HepG2 (cell line): ENCODE data around the gene DUSP22. TPM values are rescaled to one million over a fixed set of nuclear protein-coding genes. Genes with fewer than 3 reads are reported as not detected.

Experiments
- ATAC-seq: fragments of 200-7000 bp; cut with Tn5 transposase; 3 replicates; pipeline ENCODE4 v1.9.1; 2020; ENCODE audit warnings: mild to moderate bottlenecking, moderate library complexity
- BruUV-seq: library from RNA; stranded (reverse); fragments of 400-500 nt; replicated peaks from 2 replicates; lab custom pipeline; 2021; lab: Mats Ljungman, UMichigan
- CTCF ChIA-PET: fragments of 300-600 bp; formaldehyde crosslinking; extraction: SDS; loops from one replicate; lab custom pipeline; 2021; ENCODE audit warnings: low total read pairs, inconsistent platforms, low intra/inter-chr PET ratio; lab: Yijun Ruan, JAX
- POLR2A ChIA-PET: fragments of 350-600 bp; sonication (Branson Sonifier 250); formaldehyde crosslinking; loops from one replicate; lab custom pipeline; 2020; ENCODE audit warnings: antibody characterized with exemption, inconsistent platforms; lab: Yijun Ruan, JAX
- DNase-seq: peaks from one replicate; pipeline ENCODE4 v3.0.0-alpha.2; 2015; ENCODE audit warnings: low spot score
- FAIRE-seq: peaks from 3 replicates; lab custom pipeline; 2011; peaks lifted over from hg19 to GRCh38; lab: Jason Lieb, UNC
- H2AFZ ChIP-seq: one replicate; pipeline ENCODE4 v1.6.1; 2011; ENCODE audit warnings: low read length, inconsistent platforms
- H3K27ac ChIP-seq: fragments of 300-600 bp; 3 replicates; pipeline ENCODE4 v1.8.0; 2011; ENCODE audit warnings: mixed run types, mild to moderate bottlenecking, mixed read lengths, low read length, inconsistent platforms; ENCODE audit not compliant: insufficient read depth; ENCODE audit errors: extremely low read length
- H3K27me3 ChIP-seq, 2 experiments: fragments of 200-600 bp in 1 of 2; 2 replicates in 1 of 2; 3 replicates in 1 of 2; pipeline versions ENCODE4 v1.6.0 to v1.8.0; 2011; ENCODE audit warnings: low read length in 2 of 2, mild to moderate bottlenecking in 2 of 2, moderate library complexity in 2 of 2, inconsistent platforms in 1 of 2; ENCODE audit not compliant: insufficient read depth in 2 of 2, control insufficient read depth in 1 of 2
- H3K36me3 ChIP-seq, 2 experiments: fragments of 200-600 bp in 1 of 2; replicated peaks in 1 of 2; 2 replicates in 1 of 2; 3 replicates in 1 of 2; pipeline versions ENCODE4 v1.5.1 to v1.8.0; 2011; ENCODE audit warnings: low read length in 2 of 2, inconsistent platforms in 1 of 2; ENCODE audit not compliant: insufficient read depth in 2 of 2, control insufficient read depth in 1 of 2
- H3K4me1 ChIP-seq: 2 replicates; pipeline ENCODE4 v1.5.1; 2012; ENCODE audit warnings: low read length, inconsistent platforms; ENCODE audit not compliant: insufficient read depth
- H3K4me2 ChIP-seq: 2 replicates; pipeline ENCODE4 v1.6.0; 2011; ENCODE audit warnings: low read depth, low read length, inconsistent platforms
- H3K4me3 ChIP-seq, 3 experiments: fragments of 200-600 bp in 1 of 3; sonication (generic), shearing (Covaris generic) in 1 of 3; replicated peaks in 1 of 3; 2 replicates each; pipeline ENCODE4 v1.5.1; 2011 to 2016; ENCODE audit warnings: low read length in 3 of 3, inconsistent platforms in 2 of 3, low read depth in 2 of 3, mild to moderate bottlenecking in 2 of 3, control low read depth in 1 of 3, mixed read lengths in 1 of 3; ENCODE audit not compliant: insufficient read depth in 1 of 3
- H3K79me2 ChIP-seq: one replicate; pipeline ENCODE4 v1.6.1; 2011; ENCODE audit warnings: low read length, inconsistent platforms; ENCODE audit not compliant: insufficient read depth
- H3K9ac ChIP-seq: 2 replicates; pipeline ENCODE4 v1.6.0; 2011; ENCODE audit warnings: mild to moderate bottlenecking, low read depth, low read length, inconsistent platforms; ENCODE audit not compliant: insufficient read depth
- H3K9me3 ChIP-seq: 2 replicates; pipeline ENCODE4 v1.5.1; 2012; ENCODE audit warnings: mild to moderate bottlenecking, low read length
- H4K20me1 ChIP-seq: 2 replicates; pipeline ENCODE4 v1.6.0; 2011; ENCODE audit warnings: inconsistent platforms, mild to moderate bottlenecking, low read length, moderate library complexity; ENCODE audit not compliant: insufficient read depth
- CC2D1A ChIP-seq: sonication (generic); formaldehyde crosslinking; IDR thresholded peaks from 2 replicates; pipeline ENCODE4 v1.8.1; 2023; ENCODE audit warnings: mild to moderate bottlenecking, missing genetic modification reagents
- GPN1 ChIP-seq: sonication (generic); formaldehyde crosslinking; IDR thresholded peaks from 2 replicates; pipeline ENCODE4 v1.5.1; 2020; ENCODE audit warnings: missing genetic modification reagents, borderline replicate concordance
- HDAC1 ChIP-seq: sonication (generic); formaldehyde crosslinking; IDR thresholded peaks from 2 replicates; pipeline ENCODE4 v1.5.1; 2020; ENCODE audit warnings: mild to moderate bottlenecking, missing genetic modification reagents
- NFAT5 ChIP-seq: sonication (generic); formaldehyde crosslinking; IDR thresholded peaks from 2 replicates; pipeline ENCODE4 v1.4.0; 2020; ENCODE audit warnings: missing genetic modification reagents
- NR1H2 ChIP-seq: sonication (generic); formaldehyde crosslinking; IDR thresholded peaks from 2 replicates; pipeline ENCODE4 v1.8.1; 2022; ENCODE audit warnings: low read depth, missing genetic modification reagents, borderline replicate concordance
- SMC3 ChIP-seq: IDR thresholded peaks from 2 replicates; pipeline ENCODE4 v1.6.1; 2011; ENCODE audit warnings: low read length, improper control_type of control experiment
- SYNCRIP ChIP-seq: fragments of 200-400 bp; formaldehyde crosslinking; IDR thresholded peaks from 2 replicates; pipeline ENCODE4 v1.6.1; 2018; ENCODE audit warnings: mild to moderate bottlenecking, low read depth, low read length; ENCODE audit not compliant: insufficient read depth
- ZFX ChIP-seq: sonication (generic); formaldehyde crosslinking; IDR thresholded peaks from 2 replicates; pipeline ENCODE4 v1.4.0; 2020; ENCODE audit warnings: mild to moderate bottlenecking, low read depth, missing genetic modification reagents, moderate library complexity
- ZNF263 ChIP-seq: sonication (generic); formaldehyde crosslinking; IDR thresholded peaks from 2 replicates; pipeline ENCODE4 v1.4.0; 2020; ENCODE audit warnings: missing genetic modification reagents
- ZNF569 ChIP-seq: sonication (generic); formaldehyde crosslinking; IDR thresholded peaks from 2 replicates; pipeline ENCODE4 v1.5.0; 2020; ENCODE audit warnings: mild to moderate bottlenecking, missing genetic modification reagents, moderate library complexity, borderline replicate concordance
- ZNF615 ChIP-seq: sonication (generic); formaldehyde crosslinking; IDR thresholded peaks from 2 replicates; pipeline ENCODE4 v1.5.0; 2020; ENCODE audit warnings: mild to moderate bottlenecking, missing genetic modification reagents, borderline replicate concordance
- ZNF660 ChIP-seq: sonication (generic); formaldehyde crosslinking; IDR thresholded peaks from 2 replicates; pipeline ENCODE4 v1.5.1; 2020; ENCODE audit warnings: mild to moderate bottlenecking, low read depth, missing genetic modification reagents, borderline replicate concordance
- ZNF772 ChIP-seq: sonication (generic); formaldehyde crosslinking; IDR thresholded peaks from 2 replicates; pipeline ENCODE4 v1.5.0; 2020; ENCODE audit warnings: mild to moderate bottlenecking, missing genetic modification reagents
- WGBS: methylation state at CpG from one replicate; pipeline ENCODE4 v1.1.6; 2017; ENCODE audit warnings: low lambda C conversion rate; 5-methylcytosine and 5-hydroxymethylcytosine counted together
- in situ Hi-C: cut with HindIII; loops from 2 replicates; pipeline ENCODE4 v1.10.0; 2017; ENCODE audit warnings: low pct_unique_long_range_greater_than_20kb; ENCODE audit not compliant: extremely low pct_ligation_motif_present
- intact Hi-C: fragments of 100-400 bp; cut with micrococcal nuclease; formaldehyde crosslinking; loops from one replicate; pipeline ENCODE4 v1.10.0; 2022; ENCODE audit not compliant: unreplicated experiment
- polyA plus RNA-seq, 8 experiments: library from polyadenylated mRNA; depleted of rRNA in 3 of 8; stranded (reverse) in 7 of 8; unstranded in 1 of 8; fragments of >200 nt; fragmentation: Illumina TruSeq in 4 of 8; extraction: Trizol in 4 of 8; gene quantifications; 2 replicates each; pipeline versions ENCODE4 v1.2.1 to v1.2.3, GENCODE V29; 2011 to 2016; ENCODE audit warnings: low read depth in 4 of 8, missing spikeins in 1 of 8, mixed read lengths in 1 of 8; ENCODE audit not compliant: insufficient read depth in 1 of 8
- total RNA-seq, 5 experiments: library from RNA; depleted of rRNA; stranded (reverse); fragments of >200 nt; fragmentation: Illumina TruSeq; extraction: Trizol; gene quantifications; 2 replicates each; pipeline ENCODE4 v1.2.3, GENCODE V29; 2016; ENCODE audit warnings: low read depth in 1 of 5

The DUSP22 gene
- total and polyA plus RNA-seq, 2 of the 13 experiments (the other 11 are each of a cell fraction or from before 2014, with no cell fraction given): 20.2 to 32.8 TPM

DNA sequence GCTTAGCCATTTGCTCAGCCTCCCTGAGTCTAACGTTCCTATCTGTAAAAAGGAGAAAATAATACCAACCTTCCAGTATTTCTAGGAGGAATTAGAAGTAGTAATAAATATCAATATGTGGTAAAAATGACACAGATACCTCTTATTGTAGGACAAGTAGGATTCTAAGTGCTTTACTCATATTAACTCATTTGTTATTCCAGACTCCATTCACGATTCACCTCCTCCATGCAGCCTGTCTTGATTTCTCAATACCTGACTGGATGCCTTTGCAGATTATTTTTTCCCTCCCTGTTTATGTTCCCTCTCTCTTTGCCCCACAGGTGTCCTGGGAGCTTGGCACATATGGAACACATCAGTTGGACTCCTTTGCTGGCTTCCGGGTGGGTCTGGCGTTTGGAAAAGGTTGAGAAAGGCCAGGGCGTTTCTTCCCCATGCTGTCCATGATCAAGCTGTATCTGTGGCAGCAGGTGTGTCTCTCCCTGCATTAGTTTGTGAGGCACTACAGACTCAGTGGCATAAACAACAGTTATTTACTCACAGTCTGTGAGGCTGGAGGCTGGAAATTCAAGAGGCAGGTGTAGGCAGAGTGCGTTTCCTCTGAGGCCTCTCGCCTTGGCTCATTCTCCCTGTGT lies 10.7 kb upstream of the DUSP22 start:
- BruUV-seq: no TSS peak
- ChIA-PET POLR2A (no interaction called here), CTCF (no interaction called here)
- H3K4me1 ChIP-seq: no peaks in the 10 kb centered on the region
- no peaks in the 10 kb centered on the region for H4K20me1 ChIP-seq
- no peak for ATAC-seq
- 29% methylated on average over 7 of the region's 7 CpGs for WGBS
- H3K9me3 ChIP-seq: no peaks in the 10 kb centered on the region
- H3K4me3 ChIP-seq: no peak overlapping the region
- FAIRE-seq: no peak
- no peak overlapping the region for H3K27ac ChIP-seq
- in situ Hi-C loops: no loop called here
- intact Hi-C loops: no loop called here
- TF ChIP-seq ZFX (CRISPR knock-in tag): 0 out of 2 replicates have a peak, but pooled peaks have one; percentile 10
- TF ChIP-seq ZNF569: no peak
- TF ChIP-seq GPN1 (CRISPR knock-in tag): no peak
- 0 out of 2 replicates have a peak, but pooled peaks have one; percentile 26 for TF ChIP-seq NR1H2
- no peaks in the 10 kb centered on the region for H3K36me3 ChIP-seq
- DNase-seq: no peak
- no peak overlapping the region for H3K4me2 ChIP-seq
- H3K27me3 ChIP-seq: peaks cover 2 to 29% of the 10 kb centered on the region in 2 experiments; a peak in 4 of 5 replicates
- H3K79me2 ChIP-seq: no peaks in the 10 kb centered on the region
- no peak overlapping the region for H2AFZ ChIP-seq
- no peak overlapping the region for H3K9ac ChIP-seq

GRCh38 chr6:282177-282866 lies 10.0 kb upstream of the DUSP22 start:
- BruUV-seq: no TSS peak
- no peaks in the 10 kb centered on the region for H4K20me1 ChIP-seq
- no peak for TF ChIP-seq HDAC1 (CRISPR knock-in tag)
- TF ChIP-seq SYNCRIP: no peak
- no peak for TF ChIP-seq ZNF772 (CRISPR knock-in tag)
- TF ChIP-seq NFAT5: no peak
- no peak for TF ChIP-seq ZNF263
- no peak for TF ChIP-seq ZNF615 (CRISPR knock-in tag)
- TF ChIP-seq CC2D1A (CRISPR knock-in tag): no peak
- no peak for TF ChIP-seq ZNF660 (CRISPR knock-in tag)
- no peak for TF ChIP-seq SMC3

More at GRCh38 chr6:282177-282866, 10.0 kb upstream of the DUSP22 start:
- Histone ChIP-seq H3K9ac (no peak overlapping the region), H2AFZ (no peak overlapping the region), H3K4me1 (no peaks in the 10 kb centered on the region), H3K36me3 (no peaks in the 10 kb centered on the region), H3K79me2 (no peaks in the 10 kb centered on the region), H3K9me3 (no peaks in the 10 kb centered on the region), H3K4me2 (no peak overlapping the region), H3K4me3 (no peak overlapping the region), H3K27ac (no peak overlapping the region), H3K27me3 (peaks cover 2 to 36% of the 10 kb centered on the region in 2 experiments; a peak in 4 of 5 replicates)
- DNase-seq: no peak
- ChIA-PET CTCF (no interaction called here), POLR2A (no interaction called here)
- in situ Hi-C loops (no loop called here), intact Hi-C loops (no loop called here)
- no peak for ATAC-seq
- 44% methylated on average over 19 of the region's 19 CpGs for WGBS
- no peak for FAIRE-seq
